Measurements from ENCODE around the gene C22orf23.

- no peak for TF ChIP-seq IRF3 (IDR thresholded peaks at IDR 0.05)
- TF ChIP-seq BHLHE40 (IDR thresholded peaks at IDR 0.05; ENCODE audit: borderline replicate concordance in 1 of 2, low read depth in 2 of 2, low read length in 1 of 2), result no peak
- TF ChIP-seq EZH2 (IDR thresholded peaks at IDR 0.05; ENCODE audit: borderline replicate concordance, control insufficient read depth, low read depth, low read length), result no peak
- no peak for TF ChIP-seq CTCF (IDR thresholded peaks at IDR 0.05 in 2 of 3, conservative IDR thresholded peaks at IDR 0.05 in 1 of 3; ENCODE audit: control insufficient read depth in 2 of 3, extremely low read depth in 1 of 3, insufficient read depth in 1 of 3, low read depth in 3 of 3, low read length in 3 of 3)
- TF ChIP-seq YY1 (IDR thresholded peaks at IDR 0.05; ENCODE audit: low read depth, low read length), result no peak
- TF ChIP-seq NRF1 (conservative IDR thresholded peaks at IDR 0.05; ENCODE audit: low read depth, low read length), result no peak
- TF ChIP-seq KDM1A (IDR thresholded peaks at IDR 0.05; ENCODE audit: borderline replicate concordance), result no peak
- no peak for TF ChIP-seq JUNB (IDR thresholded peaks at IDR 0.05)
- TF ChIP-seq ZZZ3 (IDR thresholded peaks at IDR 0.05; ENCODE audit: control insufficient read depth, insufficient read length, low read depth), result no peak
- TF ChIP-seq CUX1 (IDR thresholded peaks at IDR 0.05; ENCODE audit: insufficient replicate concordance, low read depth, low read length), result no peak
These were observed 24.0 kb downstream of the C22orf23 start for GRCh38 chr22:37929390-37929789.

All from GM12878 (cell line).